ENCODE measurements around the gene LAX1.

DNA sequence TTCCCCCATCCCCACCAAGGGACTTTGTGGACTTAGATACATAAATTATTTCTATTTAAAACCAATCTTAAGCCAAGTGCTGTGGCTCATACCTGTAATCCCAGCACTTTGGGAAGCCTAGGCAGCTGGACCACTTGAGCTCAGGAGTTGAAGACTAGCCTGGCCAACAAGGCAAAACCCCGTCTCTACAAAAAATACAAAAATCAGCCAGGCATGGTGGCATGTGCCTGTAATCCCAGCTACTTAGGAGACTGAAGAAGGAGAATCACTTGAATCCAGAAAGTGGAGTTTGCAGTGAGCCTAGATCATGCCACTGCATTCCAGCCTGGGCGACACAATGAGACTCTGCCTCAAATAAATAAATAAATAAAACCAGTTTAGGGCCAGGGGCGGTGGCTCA is 4.5 kb upstream of the LAX1 start:
- TF ChIP-seq, protein P1, sequence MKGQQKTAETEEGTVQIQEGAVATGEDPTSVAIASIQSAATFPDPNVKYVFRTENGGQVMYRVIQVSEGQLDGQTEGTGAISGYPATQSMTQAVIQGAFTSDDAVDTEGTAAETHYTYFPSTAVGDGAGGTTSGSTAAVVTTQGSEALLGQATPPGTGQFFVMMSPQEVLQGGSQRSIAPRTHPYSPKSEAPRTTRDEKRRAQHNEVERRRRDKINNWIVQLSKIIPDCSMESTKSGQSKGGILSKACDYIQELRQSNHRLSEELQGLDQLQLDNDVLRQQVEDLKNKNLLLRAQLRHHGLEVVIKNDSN (IDR thresholded peaks at IDR 0.05; ENCODE audit: borderline replicate concordance, extremely low read length, insufficient read depth, low read depth, low read length): no peak
- no peak for TF ChIP-seq EZH2 (IDR thresholded peaks at IDR 0.05; ENCODE audit: borderline replicate concordance, control insufficient read depth, low read depth, low read length)
- no peak for TF ChIP-seq ZNF24 (IDR thresholded peaks at IDR 0.05)
- TF ChIP-seq POLR2A (IDR thresholded peaks at IDR 0.05; ENCODE audit: low read depth, low read length): no peak
- TF ChIP-seq, protein P2, sequence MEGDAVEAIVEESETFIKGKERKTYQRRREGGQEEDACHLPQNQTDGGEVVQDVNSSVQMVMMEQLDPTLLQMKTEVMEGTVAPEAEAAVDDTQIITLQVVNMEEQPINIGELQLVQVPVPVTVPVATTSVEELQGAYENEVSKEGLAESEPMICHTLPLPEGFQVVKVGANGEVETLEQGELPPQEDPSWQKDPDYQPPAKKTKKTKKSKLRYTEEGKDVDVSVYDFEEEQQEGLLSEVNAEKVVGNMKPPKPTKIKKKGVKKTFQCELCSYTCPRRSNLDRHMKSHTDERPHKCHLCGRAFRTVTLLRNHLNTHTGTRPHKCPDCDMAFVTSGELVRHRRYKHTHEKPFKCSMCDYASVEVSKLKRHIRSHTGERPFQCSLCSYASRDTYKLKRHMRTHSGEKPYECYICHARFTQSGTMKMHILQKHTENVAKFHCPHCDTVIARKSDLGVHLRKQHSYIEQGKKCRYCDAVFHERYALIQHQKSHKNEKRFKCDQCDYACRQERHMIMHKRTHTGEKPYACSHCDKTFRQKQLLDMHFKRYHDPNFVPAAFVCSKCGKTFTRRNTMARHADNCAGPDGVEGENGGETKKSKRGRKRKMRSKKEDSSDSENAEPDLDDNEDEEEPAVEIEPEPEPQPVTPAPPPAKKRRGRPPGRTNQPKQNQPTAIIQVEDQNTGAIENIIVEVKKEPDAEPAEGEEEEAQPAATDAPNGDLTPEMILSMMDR (IDR thresholded peaks at IDR 0.05 in 2 of 3, conservative IDR thresholded peaks at IDR 0.05 in 1 of 3; ENCODE audit: control insufficient read depth in 2 of 3, extremely low read depth in 1 of 3, insufficient read depth in 1 of 3, low read depth in 3 of 3, low read length in 3 of 3): no peak
- no peak for TF ChIP-seq ETV6 (conservative IDR thresholded peaks at IDR 0.05 in 1 of 2, IDR thresholded peaks at IDR 0.05 in 1 of 2; ENCODE audit: borderline replicate concordance in 1 of 2, low read depth in 1 of 2)
- TF ChIP-seq JUNB (IDR thresholded peaks at IDR 0.05): no peak
- no peak for TF ChIP-seq SIN3A (IDR thresholded peaks at IDR 0.05; ENCODE audit: low read depth, low read length)
- TF ChIP-seq, protein P3, sequence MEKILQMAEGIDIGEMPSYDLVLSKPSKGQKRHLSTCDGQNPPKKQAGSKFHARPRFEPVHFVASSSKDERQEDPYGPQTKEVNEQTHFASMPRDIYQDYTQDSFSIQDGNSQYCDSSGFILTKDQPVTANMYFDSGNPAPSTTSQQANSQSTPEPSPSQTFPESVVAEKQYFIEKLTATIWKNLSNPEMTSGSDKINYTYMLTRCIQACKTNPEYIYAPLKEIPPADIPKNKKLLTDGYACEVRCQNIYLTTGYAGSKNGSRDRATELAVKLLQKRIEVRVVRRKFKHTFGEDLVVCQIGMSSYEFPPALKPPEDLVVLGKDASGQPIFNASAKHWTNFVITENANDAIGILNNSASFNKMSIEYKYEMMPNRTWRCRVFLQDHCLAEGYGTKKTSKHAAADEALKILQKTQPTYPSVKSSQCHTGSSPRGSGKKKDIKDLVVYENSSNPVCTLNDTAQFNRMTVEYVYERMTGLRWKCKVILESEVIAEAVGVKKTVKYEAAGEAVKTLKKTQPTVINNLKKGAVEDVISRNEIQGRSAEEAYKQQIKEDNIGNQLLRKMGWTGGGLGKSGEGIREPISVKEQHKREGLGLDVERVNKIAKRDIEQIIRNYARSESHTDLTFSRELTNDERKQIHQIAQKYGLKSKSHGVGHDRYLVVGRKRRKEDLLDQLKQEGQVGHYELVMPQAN (conservative IDR thresholded peaks at IDR 0.05): no peak
- no peak for TF ChIP-seq SRF (IDR thresholded peaks at IDR 0.05; ENCODE audit: low read depth in 2 of 2, low read length in 2 of 2)
- TF ChIP-seq TBL1XR1 (IDR thresholded peaks at IDR 0.05; ENCODE audit: low read depth, low read length): no peak
- TF ChIP-seq, protein P4, sequence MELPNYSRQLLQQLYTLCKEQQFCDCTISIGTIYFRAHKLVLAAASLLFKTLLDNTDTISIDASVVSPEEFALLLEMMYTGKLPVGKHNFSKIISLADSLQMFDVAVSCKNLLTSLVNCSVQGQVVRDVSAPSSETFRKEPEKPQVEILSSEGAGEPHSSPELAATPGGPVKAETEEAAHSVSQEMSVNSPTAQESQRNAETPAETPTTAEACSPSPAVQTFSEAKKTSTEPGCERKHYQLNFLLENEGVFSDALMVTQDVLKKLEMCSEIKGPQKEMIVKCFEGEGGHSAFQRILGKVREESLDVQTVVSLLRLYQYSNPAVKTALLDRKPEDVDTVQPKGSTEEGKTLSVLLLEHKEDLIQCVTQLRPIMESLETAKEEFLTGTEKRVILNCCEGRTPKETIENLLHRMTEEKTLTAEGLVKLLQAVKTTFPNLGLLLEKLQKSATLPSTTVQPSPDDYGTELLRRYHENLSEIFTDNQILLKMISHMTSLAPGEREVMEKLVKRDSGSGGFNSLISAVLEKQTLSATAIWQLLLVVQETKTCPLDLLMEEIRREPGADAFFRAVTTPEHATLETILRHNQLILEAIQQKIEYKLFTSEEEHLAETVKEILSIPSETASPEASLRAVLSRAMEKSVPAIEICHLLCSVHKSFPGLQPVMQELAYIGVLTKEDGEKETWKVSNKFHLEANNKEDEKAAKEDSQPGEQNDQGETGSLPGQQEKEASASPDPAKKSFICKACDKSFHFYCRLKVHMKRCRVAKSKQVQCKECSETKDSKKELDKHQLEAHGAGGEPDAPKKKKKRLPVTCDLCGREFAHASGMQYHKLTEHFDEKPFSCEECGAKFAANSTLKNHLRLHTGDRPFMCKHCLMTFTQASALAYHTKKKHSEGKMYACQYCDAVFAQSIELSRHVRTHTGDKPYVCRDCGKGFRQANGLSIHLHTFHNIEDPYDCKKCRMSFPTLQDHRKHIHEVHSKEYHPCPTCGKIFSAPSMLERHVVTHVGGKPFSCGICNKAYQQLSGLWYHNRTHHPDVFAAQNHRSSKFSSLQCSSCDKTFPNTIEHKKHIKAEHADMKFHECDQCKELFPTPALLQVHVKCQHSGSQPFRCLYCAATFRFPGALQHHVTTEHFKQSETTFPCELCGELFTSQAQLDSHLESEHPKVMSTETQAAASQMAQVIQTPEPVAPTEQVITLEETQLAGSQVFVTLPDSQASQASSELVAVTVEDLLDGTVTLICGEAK (IDR thresholded peaks at IDR 0.05; ENCODE audit: borderline replicate concordance): no peak

All from GM12878 (cell line).